Uterus (tissue), 4 donors: Measurements from ENCODE around the gene ADIG. TPM values are rescaled to one million over a fixed set of nuclear protein-coding genes. Genes with fewer than 3 reads are reported as not detected.

ENCODE experiments used
- DNase-seq, 2 donors: peaks; one replicate each; pipeline ENCODE4 v3.0.0-alpha.2; 2019 to 2020
- H3K27ac ChIP-seq, 2 donors: fragments of 200-600 bp; sonication (generic); 1 replicate in 1 of 2; 2 replicates in 1 of 2; pipeline ENCODE4 v1.5.1; 2016 to 2018
- H3K27me3 ChIP-seq, 2 donors: fragments of 200-600 bp; sonication (generic); one replicate each; pipeline ENCODE4 v1.5.1; 2018 to 2019; ENCODE audit warnings: control low read depth in 1 of 2
- H3K36me3 ChIP-seq, 2 donors: fragments of 200-600 bp; sonication (generic); one replicate each; pipeline ENCODE4 v1.5.1; 2019; ENCODE audit warnings: control low read depth in 1 of 2
- H3K4me1 ChIP-seq, 2 donors: fragments of 200-600 bp; sonication (generic); one replicate each; pipeline ENCODE4 v1.5.1; 2018 to 2019; ENCODE audit warnings: control low read depth in 1 of 2
- H3K4me3 ChIP-seq, 2 donors: fragments of 200-600 bp; sonication (generic); 1 replicate in 1 of 2; 2 replicates in 1 of 2; pipeline ENCODE4 v1.5.1; 2018 to 2019; ENCODE audit warnings: mild to moderate bottlenecking in 1 of 2
- H3K9me3 ChIP-seq, 2 donors: fragments of 200-600 bp; sonication (generic); one replicate each; pipeline ENCODE4 v1.5.1; 2019; ENCODE audit warnings: control low read depth in 1 of 2
- POLR2A ChIP-seq, 2 donors: fragments of 450-650 bp; IDR thresholded peaks; one replicate each; pipeline ENCODE4 v1.6.1; 2016; ENCODE audit warnings: antibody characterized with exemption in 2 of 2, mild to moderate bottlenecking in 1 of 2, moderate library complexity in 1 of 2
- intact Hi-C: fragments of 100-400 bp; cut with DNase I; formaldehyde crosslinking; loops from one replicate; pipeline ENCODE4 v1.15.1; 2023; ENCODE audit warnings: low total_unique reads
- total RNA-seq, 4 donors: library from RNA; depleted of rRNA in 3 of 4; stranded (reverse); fragments of >200 nt in 3 of 4; gene quantifications; one replicate each; pipeline versions ENCODE4 v1.1.0 to v1.2.4, GENCODE V29; 2014 to 2023
- TF ChIP-seq, protein P1 (sequence below), 4 experiments: fragments of 200-600 bp in 2 of 4; fragments of 450-650 bp in 2 of 4; sonication (generic) in 2 of 4; IDR thresholded peaks; one replicate each; pipeline ENCODE4 v1.5.1; 2016 to 2019; ENCODE audit warnings: antibody characterized with exemption in 4 of 4, mild to moderate bottlenecking in 2 of 4, moderate library complexity in 1 of 4
- donor health status: DM: yes; HTN: yes; CAD: no.

The ADIG gene
- total RNA-seq, 4 donors from 2014 or later, result not detected

DNA sequence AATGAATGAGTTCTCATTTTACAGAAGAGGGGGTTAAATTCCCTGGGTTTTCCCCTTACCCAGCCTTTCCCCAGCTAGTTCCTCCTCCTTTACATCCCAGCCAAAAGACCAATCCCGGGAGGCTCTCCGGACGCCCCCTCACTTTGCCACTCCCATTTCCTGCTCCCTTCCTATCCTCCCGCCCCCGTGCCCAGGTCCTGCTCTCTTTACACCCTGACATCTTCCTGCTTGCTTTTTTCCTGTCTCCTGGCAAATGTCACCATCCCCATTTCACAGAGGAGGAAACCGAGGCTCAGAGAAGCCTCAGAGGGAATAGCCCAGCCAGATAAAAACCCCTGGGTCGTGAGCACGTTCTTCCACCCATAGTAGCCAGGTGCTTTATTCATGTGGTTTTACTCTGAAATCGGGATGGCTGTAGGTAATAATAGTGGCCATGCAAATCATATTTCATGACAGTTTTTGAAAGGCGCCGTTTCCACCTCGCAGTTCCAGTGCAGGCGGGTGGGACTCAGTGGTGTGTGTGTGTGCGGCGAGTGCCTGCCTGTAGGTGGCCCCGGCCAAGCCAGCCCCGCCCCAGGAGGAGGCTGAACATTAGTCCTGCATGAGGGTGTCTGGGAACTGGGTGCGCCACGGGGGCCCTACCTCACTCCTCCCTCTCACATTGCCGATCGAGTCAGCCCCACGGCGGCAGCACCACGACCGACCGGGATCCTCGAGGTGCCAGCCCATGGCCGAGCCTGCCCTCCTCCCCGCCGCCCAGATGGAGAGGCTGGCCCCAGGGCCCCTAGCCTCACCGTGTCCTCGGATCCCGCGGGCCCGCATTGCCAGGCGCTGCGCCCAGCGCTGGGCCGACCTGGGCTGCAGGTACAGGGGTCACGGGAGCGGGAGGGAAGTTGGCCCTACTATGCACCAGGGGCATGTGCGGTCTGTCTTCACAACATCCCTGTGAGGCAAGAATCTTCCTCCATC lies 20.5 kb downstream of the ADIG start, which contains the start of gene ARHGAP40:
TSS of gene ARHGAP40 (plus strand) at position 594 of the 969 bp plus-strand sequence.
- no peak within 1 kb of the TSS for H3K4me3 ChIP-seq

DNA sequence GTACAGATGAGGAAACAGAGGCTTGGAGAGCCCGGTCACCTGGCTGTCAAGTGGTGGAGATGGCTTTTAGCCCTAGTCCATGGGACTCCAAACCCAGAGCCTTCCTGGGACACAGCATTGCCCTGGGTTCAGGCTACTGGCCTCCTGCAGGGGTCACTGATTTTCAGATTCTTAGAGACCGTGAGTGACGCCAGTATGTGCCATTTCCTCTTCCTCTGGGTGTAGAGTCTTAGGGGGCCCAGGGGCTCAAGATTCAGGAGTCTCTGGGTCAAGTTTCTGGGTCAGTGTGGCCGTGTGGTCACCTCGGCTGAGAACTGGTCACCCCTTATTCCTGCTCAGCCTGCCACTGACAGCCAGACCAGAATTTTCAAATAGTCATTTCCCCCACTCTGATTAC lies 21.2 kb downstream of the ADIG start:
- Histone ChIP-seq H3K4me1 (no peaks in the 10 kb centered on the region), H3K27me3 (peaks cover 0 to 11% of the 10 kb centered on the region in 2 donors), H3K27ac (no peak overlapping the region), H3K4me3 (no peak overlapping the region), H3K9me3 (no peaks in the 10 kb centered on the region), H3K36me3 (no peaks in the 10 kb centered on the region)
- no peak for DNase-seq
- intact Hi-C loops, result no loop called here
- TF ChIP-seq, protein P1, sequence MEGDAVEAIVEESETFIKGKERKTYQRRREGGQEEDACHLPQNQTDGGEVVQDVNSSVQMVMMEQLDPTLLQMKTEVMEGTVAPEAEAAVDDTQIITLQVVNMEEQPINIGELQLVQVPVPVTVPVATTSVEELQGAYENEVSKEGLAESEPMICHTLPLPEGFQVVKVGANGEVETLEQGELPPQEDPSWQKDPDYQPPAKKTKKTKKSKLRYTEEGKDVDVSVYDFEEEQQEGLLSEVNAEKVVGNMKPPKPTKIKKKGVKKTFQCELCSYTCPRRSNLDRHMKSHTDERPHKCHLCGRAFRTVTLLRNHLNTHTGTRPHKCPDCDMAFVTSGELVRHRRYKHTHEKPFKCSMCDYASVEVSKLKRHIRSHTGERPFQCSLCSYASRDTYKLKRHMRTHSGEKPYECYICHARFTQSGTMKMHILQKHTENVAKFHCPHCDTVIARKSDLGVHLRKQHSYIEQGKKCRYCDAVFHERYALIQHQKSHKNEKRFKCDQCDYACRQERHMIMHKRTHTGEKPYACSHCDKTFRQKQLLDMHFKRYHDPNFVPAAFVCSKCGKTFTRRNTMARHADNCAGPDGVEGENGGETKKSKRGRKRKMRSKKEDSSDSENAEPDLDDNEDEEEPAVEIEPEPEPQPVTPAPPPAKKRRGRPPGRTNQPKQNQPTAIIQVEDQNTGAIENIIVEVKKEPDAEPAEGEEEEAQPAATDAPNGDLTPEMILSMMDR (IDR thresholded peaks at IDR 0.05), result no peak
- TF ChIP-seq POLR2A (IDR thresholded peaks at IDR 0.05), result no peak

More for the DNA sequence above, 20.5 kb downstream of the ADIG start, which contains the start of gene ARHGAP40:
- Histone ChIP-seq H3K9me3 (no peaks in the 10 kb centered on the region), H3K4me1 (no peaks in the 10 kb centered on the region), H3K27me3 (peaks cover 0 to 11% of the 10 kb centered on the region in 2 donors), H3K27ac (no peak within 1 kb of the TSS), H3K36me3 (no peaks in the 10 kb centered on the region)
- TF ChIP-seq, protein P1 (IDR thresholded peaks at IDR 0.05), result no peak
- no peak for TF ChIP-seq POLR2A (IDR thresholded peaks at IDR 0.05)
- DNase-seq, result no peak
- intact Hi-C loops, result no loop called here

DNA sequence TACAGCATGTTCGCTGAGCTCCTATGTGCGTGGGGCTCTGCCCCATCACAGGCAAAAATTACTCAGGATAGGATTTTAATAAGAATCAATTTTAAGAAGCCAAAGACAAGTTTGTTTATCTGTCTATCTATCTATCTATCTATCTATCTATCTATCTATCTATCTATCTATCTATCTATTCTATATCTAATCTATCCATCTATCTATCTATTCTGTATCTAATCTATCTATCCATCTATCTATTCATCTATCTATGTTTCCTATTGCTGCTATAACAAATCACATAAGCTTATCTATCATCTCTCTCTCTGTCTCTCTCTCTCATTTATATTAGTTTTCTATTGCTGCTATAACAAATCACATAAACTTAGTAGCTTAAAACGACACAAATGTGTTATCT lies 22.3 kb downstream of the ADIG start:
- Histone ChIP-seq H3K36me3 (no peaks in the 10 kb centered on the region), H3K4me3 (no peak overlapping the region), H3K4me1 (no peaks in the 10 kb centered on the region), H3K27ac (no peak overlapping the region), H3K27me3 (peaks cover 0 to 11% of the 10 kb centered on the region in 2 donors), H3K9me3 (no peaks in the 10 kb centered on the region)
- no peak for DNase-seq
- TF ChIP-seq POLR2A (IDR thresholded peaks at IDR 0.05), result no peak
- TF ChIP-seq, protein P1 (IDR thresholded peaks at IDR 0.05), result no peak
- intact Hi-C loops, result no loop called here

DNA sequence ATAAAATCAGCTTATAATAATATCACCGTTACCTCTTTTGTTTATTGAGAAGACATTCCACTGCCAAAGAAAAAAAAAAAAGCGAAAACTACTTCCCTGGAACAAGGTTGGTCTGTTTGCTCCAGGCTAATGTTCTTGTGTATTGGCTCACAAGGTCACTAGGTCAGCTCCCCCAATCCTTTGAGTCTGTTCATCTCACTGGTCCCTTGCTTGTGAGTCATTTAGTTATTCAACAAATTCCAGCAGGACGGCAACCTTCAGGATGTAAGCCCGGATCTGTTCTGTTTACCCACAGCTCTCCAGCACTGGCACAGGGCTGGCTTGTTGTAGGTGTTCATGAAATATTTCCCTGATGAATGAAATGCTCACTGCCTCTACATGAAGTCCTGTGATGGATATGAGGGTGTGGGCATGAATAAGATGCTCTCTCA lies 23.9 kb downstream of the ADIG start:
- peaks cover 0 to 11% of the 10 kb centered on the region in 2 donors for H3K27me3 ChIP-seq
- TF ChIP-seq POLR2A (IDR thresholded peaks at IDR 0.05), result no peak
- TF ChIP-seq, protein P1 (IDR thresholded peaks at IDR 0.05), result no peak
- no peaks in the 10 kb centered on the region for H3K4me1 ChIP-seq
- no peak for DNase-seq
- no peak overlapping the region for H3K27ac ChIP-seq
- no peaks in the 10 kb centered on the region for H3K9me3 ChIP-seq
- no peak overlapping the region for H3K4me3 ChIP-seq
- H3K36me3 ChIP-seq, result no peaks in the 10 kb centered on the region
- intact Hi-C loops, result no loop called here

DNA sequence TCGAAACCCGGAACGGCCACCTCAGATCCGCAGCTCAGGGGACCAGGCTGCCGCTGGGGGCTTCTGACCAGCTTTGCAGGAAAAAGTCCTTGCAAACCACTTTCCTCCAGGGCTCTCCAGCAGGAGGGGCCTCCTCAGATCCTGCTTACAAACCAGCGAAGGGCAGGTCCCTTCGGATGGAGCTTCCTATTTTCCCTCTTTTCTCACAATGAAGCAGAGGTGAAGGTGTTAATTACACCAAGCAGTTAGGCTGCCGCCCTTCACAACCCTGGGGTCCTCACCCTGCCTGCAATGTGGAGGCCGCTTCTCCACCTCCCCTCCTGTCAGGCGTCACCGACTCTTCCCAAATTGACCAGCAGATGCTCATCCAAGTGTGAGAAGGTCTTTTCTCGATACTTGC lies 26.4 kb downstream of the ADIG start:
- DNase-seq, result no peak
- no peaks in the 10 kb centered on the region for H3K4me1 ChIP-seq
- no peaks in the 10 kb centered on the region for H3K27me3 ChIP-seq
- no peaks in the 10 kb centered on the region for H3K9me3 ChIP-seq
- H3K27ac ChIP-seq, result no peak overlapping the region
- intact Hi-C loops, result no loop called here
- no peak overlapping the region for H3K4me3 ChIP-seq
- no peaks in the 10 kb centered on the region for H3K36me3 ChIP-seq
- TF ChIP-seq POLR2A (IDR thresholded peaks at IDR 0.05), result no peak
- TF ChIP-seq, protein P1 (IDR thresholded peaks at IDR 0.05), result no peak
